Right lobe of liver (tissue), 4 donors: Measurements from ENCODE around the gene FKBP8.

Experiments used
- CTCF ChIP-seq, 4 donors: fragments of 200-600 bp in 3 of 4; fragments of 450-650 bp in 1 of 4; IDR thresholded peaks; one replicate each; pipeline versions ENCODE4 v1.5.1 to v1.8.0; 2016 to 2022; ENCODE audit warnings: antibody characterized with exemption in 4 of 4, mild to moderate bottlenecking in 2 of 4
- POLR2A ChIP-seq: fragments of 450-650 bp; IDR thresholded peaks from one replicate; pipeline ENCODE4 v1.6.1; 2017; ENCODE audit warnings: antibody characterized with exemption, mild to moderate bottlenecking
- donor health status: DM: no; HTN: no; CAD: no.
- donor health status: DM: no; HTN: no; CAD: no.
- donor health status: DM: no; HTN: yes; CAD: no.

- TF ChIP-seq POLR2A (no peak), CTCF (IDR thresholded peaks at IDR 0.05) (no peak)
Observed at GRCh38 chr19:18506101-18506930, 37.1 kb downstream of the FKBP8 start.
